ENCODE measurements around the gene MPEG1. TPM values are rescaled to one million over a fixed set of nuclear protein-coding genes. Genes with fewer than 3 reads are reported as not detected.
A peak's percentile ranks its signal among the peaks of the same experiment; 100 is the strongest.

The MPEG1 gene
- total RNA-seq, 1 experiment from 2014 or later, result not detected

DNA sequence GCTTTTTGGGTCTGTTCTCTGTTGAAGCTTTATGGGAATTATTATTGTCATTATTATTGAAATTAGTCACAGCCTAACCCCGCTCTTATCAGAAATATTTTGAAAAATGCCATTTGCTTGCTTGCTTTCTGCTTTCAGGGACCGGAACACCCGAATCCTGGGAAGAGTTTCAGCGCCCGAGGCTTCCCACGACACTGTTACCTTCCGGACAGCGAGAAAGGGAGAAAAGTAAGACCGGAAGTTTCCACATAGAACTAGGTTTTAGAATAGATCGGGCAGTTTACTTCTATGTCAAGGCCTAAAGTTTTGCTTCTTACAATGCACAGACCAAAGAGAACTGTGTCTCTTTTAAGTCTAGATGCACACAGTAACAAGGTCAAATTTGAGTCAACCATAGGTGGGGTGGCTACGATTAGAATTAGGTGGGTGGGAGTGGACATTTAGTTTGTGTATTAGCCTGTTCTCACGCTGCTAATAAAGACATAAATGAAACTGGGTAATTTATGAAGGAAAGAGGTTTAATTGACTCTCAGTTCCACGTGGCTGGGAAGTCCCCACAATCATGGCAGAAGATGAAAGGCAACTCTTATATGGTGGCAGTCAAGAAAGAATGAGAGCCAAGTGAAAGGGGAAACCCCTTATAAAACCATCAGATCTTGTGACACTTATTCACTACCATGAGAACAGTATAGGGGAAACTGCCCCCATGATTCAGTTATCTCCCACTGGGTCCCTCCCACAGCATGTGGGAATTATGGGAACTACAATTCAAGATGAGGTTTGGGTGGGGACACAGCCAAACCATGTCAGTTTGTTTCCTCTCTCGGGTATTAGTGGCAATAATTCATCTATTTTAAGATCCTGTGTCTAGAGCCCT, 12.9 kb downstream of the MPEG1 start:
- Histone ChIP-seq H2BK20ac (ENCODE audit: low read depth, low read length, poor library complexity, severe bottlenecking) (no peak overlapping the region), H2BK120ac (ENCODE audit: low read depth, low read length, poor library complexity, severe bottlenecking) (no peak overlapping the region), H4K20me1 (ENCODE audit: control insufficient read depth, insufficient read depth, insufficient read length) (no peaks in the 10 kb centered on the region), H4K91ac (ENCODE audit: insufficient read length, low read depth, low read length) (no peak overlapping the region), H3K18ac (ENCODE audit: insufficient read length, low read depth, low read length) (no peak overlapping the region), H3K9ac (ENCODE audit: extremely low read depth, insufficient read length, low read length) (no peak overlapping the region), H2BK15ac (ENCODE audit: low read depth, low read length) (no peak overlapping the region), H3K23ac (ENCODE audit: insufficient read length, low read depth, low read length) (no peak overlapping the region), H3K4me2 (ENCODE audit: insufficient read depth, insufficient read length, low read length) (no peak overlapping the region), H3K23me2 (ENCODE audit: insufficient read length, low read depth, low read length, poor library complexity, severe bottlenecking) (no peaks in the 10 kb centered on the region), H3K27me3 (ENCODE audit: insufficient read depth, low read length) (no peaks in the 10 kb centered on the region), H3K79me1 (ENCODE audit: insufficient read depth, low read depth, low read length, poor library complexity, severe bottlenecking) (no peaks in the 10 kb centered on the region), H3T11ph (ENCODE audit: low read length) (no peak overlapping the region), H3K4ac (ENCODE audit: low read depth, low read length) (no peak overlapping the region), H4K8ac (replicated peaks; ENCODE audit: insufficient read length, low read depth, low read length) (no peak overlapping the region), H2AK5ac (ENCODE audit: insufficient read length, low read length) (no peak overlapping the region), H4K5ac (ENCODE audit: insufficient read length, low read depth, low read length) (no peak overlapping the region), H3K14ac (ENCODE audit: insufficient read depth, low read length) (no peak overlapping the region), H3K27ac (ENCODE audit: insufficient read length, low read depth, low read length) (no peak overlapping the region), H3K56ac (ENCODE audit: insufficient read length, low read depth, low read length) (no peak overlapping the region), H2BK5ac (ENCODE audit: insufficient read length, low read length) (no peak overlapping the region), H2BK12ac (ENCODE audit: insufficient read length, low read depth, low read length) (no peak overlapping the region), H3K9me3 (ENCODE audit: control insufficient read depth, low read depth, low read length) (peaks cover 6% of the 10 kb centered on the region), H3K4me1 (ENCODE audit: insufficient read depth, low read length) (no peaks in the 10 kb centered on the region), H3K79me2 (ENCODE audit: insufficient read depth, low read length) (no peaks in the 10 kb centered on the region; the same call in 1 of the 2 replicates), H2AFZ (ENCODE audit: low read length) (no peak overlapping the region)
- Mint-ChIP-seq H3K36me3 (ENCODE audit: insufficient read depth in 1 of 3, low read depth in 3 of 3) (peaks cover 39 to 66% (median 41%) of the 10 kb centered on the region in 3 experiments), H3K4me3 (no peak overlapping the region), H3K27me3 (ENCODE audit: low read depth) (no peaks in the 10 kb centered on the region), H3K9me3 (peaks cover 0 to 4% of the 10 kb centered on the region in 2 experiments; a peak in 3 of 5 replicates), H3K4me1 (peaks cover 2 to 3% of the 10 kb centered on the region in 2 experiments; a peak in 2 of 4 replicates), H3K27ac (peak overlapping the region in 1 of 3 experiments; percentile 55; a peak in 1 of 7 replicates)
- no peak for DNase-seq
- TF ChIP-seq, protein P1, sequence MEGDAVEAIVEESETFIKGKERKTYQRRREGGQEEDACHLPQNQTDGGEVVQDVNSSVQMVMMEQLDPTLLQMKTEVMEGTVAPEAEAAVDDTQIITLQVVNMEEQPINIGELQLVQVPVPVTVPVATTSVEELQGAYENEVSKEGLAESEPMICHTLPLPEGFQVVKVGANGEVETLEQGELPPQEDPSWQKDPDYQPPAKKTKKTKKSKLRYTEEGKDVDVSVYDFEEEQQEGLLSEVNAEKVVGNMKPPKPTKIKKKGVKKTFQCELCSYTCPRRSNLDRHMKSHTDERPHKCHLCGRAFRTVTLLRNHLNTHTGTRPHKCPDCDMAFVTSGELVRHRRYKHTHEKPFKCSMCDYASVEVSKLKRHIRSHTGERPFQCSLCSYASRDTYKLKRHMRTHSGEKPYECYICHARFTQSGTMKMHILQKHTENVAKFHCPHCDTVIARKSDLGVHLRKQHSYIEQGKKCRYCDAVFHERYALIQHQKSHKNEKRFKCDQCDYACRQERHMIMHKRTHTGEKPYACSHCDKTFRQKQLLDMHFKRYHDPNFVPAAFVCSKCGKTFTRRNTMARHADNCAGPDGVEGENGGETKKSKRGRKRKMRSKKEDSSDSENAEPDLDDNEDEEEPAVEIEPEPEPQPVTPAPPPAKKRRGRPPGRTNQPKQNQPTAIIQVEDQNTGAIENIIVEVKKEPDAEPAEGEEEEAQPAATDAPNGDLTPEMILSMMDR (conservative IDR thresholded peaks at IDR 0.05), result no peak
- no CpG with 5 or more reads among the region's 14 CpGs for WGBS (ENCODE audit: extremely low coverage, insufficient read length, low lambda C conversion rate)
